Measurements from ENCODE around the gene BLACAT1.
"Not testable (repeated sequence)": the region's sequence is repeated elsewhere in the genome, so short reads cannot be mapped to it uniquely, and the experiment has no call there.

The BLACAT1 gene

DNA sequence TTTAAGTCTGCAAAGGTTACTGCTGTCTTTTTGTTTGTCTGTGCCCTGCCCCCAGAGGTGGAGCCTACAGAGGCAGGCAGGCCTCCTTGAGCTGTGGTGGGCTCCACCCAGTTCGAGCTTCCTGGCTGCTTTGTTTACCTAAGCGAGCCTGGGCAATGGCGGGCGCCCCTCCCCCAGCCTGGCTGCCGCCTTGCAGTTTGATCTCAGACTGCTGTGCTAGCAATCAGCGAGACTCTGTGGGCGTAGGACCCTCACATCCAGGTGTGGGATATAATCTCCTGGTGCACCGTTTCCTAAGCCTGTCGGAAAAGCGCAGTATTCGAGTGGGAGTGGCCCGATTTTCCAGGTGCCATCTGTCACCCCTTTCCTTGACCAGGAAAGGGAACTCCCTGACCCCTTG is 49.6 kb downstream of the BLACAT1 start:
- DNase-seq: not testable (repeated sequence)

Measured in HCEC 1CT (cell line).